Putamen (tissue), 1 donor: ENCODE results near the gene LRP1B.
"Not testable (repeated sequence)": the region's sequence is repeated elsewhere in the genome, so short reads cannot be mapped to it uniquely, and the experiment has no call there.

Source experiments
- DNase-seq: peaks from one replicate; pipeline ENCODE4 v3.0.0-alpha.2; 2016; ENCODE audit warnings: low spot score

Gene LRP1B

GRCh38 chr2:141316103-141316502 lies 814.7 kb downstream of the LRP1B start:
- DNase-seq = no peak

DNA sequence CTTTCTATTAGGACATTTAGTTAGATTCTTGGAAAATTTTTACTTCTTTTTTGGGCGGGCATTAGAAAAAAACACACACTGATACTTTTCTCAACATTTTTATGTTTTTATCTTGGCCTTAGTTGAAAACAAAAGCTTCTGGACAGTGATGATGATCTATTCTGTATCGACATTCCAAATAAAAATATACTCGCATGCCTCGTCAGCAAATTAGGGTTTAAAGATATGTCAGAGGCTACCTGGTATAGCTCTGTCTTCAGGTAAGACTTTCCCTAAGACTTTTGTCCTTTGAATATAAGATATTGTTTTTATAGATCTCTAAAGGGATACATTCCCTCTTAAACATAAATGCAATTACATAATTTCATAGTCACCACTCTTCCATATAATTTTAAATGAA lies 816.8 kb downstream of the LRP1B start:
- DNase-seq = no peak

- DNase-seq = no peak
These were observed 819.4 kb downstream of the LRP1B start for GRCh38 chr2:141311430-141311829.

DNA sequence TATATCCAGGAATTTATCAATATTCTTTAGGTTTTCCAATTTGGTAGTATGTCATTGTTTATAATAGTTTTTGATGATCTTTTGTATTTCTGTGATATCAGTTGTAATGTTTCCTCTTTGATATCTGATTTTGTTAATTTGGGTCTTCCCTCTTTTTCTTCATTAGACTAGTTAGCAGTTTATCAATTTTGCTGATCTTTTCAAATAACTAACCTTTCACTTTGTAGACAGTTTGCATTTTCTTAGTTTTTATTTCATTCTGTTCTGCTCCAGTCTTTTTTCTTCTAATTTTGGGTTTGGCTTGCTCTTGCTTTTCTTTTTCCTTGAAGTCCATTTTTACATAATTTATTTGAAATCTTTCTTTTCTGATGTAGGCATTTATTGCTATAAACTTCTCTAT lies 824.4 kb downstream of the LRP1B start:
- no peak for DNase-seq

- DNase-seq = no peak
These were observed 829.3 kb downstream of the LRP1B start for GRCh38 chr2:141301551-141301950.

DNA sequence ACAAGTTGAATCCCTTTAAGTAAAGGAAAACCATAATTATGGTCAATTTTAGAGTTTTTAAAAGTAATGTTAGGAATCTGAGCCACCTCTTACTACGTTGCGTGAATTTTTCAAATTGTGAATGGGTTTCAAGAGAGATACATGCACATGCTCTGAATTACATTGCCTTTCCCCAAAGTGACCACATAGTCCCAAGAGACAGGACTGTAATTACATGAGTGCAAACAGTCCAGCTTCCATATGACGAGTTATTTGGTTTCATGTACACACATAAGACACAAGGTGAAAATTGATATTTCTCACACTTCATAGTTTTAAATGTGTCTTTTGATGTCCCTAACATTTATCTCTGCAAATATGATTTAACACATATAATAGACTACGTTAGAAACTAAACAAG lies 850.8 kb downstream of the LRP1B start:
- DNase-seq = no peak

DNA sequence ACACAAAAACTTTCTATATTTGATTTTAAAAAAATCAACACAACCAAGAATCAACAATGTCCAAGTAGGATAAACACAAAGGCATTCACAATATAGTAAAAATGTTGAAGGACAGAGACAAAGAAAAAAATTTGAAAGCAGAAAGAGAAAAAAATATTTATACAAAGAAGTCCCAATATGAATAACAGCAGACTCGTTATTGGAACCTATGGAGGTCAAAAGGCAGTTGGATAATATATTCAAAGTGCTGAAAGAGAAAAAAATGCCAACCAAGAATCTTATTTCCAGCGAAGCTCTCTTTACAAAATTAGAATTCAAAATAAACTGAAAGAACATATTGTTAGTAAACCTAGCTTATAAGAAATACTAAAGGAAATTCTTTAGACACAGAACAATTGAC lies 859.5 kb downstream of the LRP1B start:
- DNase-seq = no peak

DNA sequence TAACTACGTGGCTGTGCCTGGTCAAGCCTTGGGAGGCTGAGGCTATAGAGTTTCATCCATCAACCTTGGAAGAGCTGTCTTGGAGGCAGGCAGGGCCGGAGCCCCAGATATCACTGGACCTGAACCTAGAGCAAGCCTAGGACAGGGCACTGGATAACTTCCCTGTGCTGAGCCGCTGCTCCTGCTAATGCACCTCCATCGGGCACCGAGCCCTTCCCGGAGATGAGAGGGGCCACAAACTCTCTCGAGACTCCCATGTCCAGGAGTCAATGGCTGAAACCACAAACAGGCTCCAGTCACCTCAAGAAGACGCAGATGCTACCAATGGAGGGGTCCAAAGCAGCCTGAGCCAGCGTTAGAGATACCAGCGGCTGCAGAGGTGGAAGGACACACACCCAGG lies 866.0 kb downstream of the LRP1B start:
- no peak for DNase-seq

- no peak for DNase-seq
These were observed 869.9 kb downstream of the LRP1B start for GRCh38 chr2:141260911-141261310.

- DNase-seq = no peak
These were observed 871.1 kb downstream of the LRP1B start for GRCh38 chr2:141259683-141260082.

GRCh38 chr2:141242008-141242407 lies 888.8 kb downstream of the LRP1B start:
- DNase-seq = no peak

GRCh38 chr2:141226560-141226959 lies 904.3 kb downstream of the LRP1B start:
- no peak for DNase-seq

DNA sequence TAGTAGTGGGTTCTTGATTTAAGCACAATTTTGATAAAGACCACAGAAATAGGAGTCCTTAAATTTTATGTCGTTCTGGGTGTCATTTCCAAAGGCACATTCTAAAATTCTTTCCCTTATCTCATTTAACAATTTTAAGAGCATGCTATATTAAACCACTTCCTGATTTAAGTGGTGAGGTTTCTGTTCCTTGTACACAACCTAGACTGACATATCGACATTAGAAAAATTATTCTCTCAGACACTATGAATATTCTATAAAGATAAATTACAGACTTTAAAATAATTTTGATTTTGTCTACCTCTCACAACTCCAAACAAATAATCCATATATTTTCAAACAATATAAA lies 923.8 kb downstream of the LRP1B start:
- DNase-seq = no peak

DNA sequence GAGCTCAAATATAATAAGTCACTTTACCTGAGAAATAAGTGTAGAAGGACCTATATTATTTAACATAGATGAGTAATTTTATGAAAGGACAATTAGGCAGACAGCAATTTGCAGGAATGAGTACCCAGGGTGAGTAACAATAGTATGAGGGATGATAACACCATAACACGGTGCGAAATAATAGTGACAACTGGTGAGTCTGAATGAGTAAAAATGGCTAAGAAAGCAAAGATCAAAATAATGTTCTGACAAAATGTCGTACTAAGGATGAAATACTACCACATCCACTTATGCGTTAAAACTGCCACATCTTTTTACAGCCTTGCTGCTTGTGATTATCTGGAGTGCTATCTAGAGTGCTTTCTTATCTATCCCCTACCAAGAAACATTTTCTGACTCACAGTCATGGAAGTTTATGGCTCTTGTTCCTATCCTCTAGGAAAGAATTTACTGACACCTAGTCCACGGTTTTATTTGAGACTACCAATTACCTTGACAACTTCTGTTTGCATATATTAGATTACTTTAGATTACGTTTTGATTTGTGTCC lies 929.7 kb downstream of the LRP1B start:
- DNase-seq = no peak

DNA sequence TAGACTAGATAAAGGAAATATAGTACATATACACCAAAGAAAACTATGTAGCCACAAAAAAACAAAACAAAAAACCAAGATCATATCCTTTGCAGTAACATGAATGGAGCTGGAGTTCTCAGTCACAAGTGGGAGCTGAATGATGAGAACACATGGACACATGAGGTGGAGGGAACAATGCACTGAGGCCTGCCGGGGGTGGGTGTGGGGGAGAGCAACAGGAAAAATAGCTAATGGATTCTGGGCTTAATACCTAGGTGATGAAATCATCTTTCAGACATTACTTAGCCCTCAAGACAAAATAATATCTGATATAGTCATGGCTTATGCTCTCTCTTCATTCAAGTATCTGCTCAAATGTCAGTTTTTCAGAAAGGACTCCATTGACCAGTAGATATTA lies 930.6 kb downstream of the LRP1B start:
- DNase-seq = no peak

GRCh38 chr2:141199711-141200110 lies 931.1 kb downstream of the LRP1B start:
- DNase-seq = no peak

DNA sequence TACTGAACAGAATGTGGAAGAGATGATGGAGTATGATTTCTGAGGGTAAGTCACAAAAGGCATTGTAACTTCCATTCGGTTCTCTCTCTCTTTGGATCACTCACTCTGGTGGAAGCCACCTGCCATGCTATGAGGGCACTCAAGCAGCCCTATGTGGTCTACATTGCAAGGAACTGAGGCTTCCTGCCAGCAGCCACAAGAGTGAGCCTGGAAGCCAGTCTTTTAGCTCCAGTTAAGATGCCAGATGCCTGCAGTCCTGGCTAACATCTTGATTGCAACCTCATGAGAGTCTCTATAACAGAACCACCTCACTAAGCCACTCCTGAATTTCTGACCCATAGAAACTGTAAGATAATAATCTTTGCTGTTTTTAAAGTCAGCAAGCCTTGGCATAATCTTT lies 935.7 kb downstream of the LRP1B start:
- no peak for DNase-seq

GRCh38 chr2:141187075-141187439 lies 943.8 kb downstream of the LRP1B start:
- DNase-seq = no peak

DNA sequence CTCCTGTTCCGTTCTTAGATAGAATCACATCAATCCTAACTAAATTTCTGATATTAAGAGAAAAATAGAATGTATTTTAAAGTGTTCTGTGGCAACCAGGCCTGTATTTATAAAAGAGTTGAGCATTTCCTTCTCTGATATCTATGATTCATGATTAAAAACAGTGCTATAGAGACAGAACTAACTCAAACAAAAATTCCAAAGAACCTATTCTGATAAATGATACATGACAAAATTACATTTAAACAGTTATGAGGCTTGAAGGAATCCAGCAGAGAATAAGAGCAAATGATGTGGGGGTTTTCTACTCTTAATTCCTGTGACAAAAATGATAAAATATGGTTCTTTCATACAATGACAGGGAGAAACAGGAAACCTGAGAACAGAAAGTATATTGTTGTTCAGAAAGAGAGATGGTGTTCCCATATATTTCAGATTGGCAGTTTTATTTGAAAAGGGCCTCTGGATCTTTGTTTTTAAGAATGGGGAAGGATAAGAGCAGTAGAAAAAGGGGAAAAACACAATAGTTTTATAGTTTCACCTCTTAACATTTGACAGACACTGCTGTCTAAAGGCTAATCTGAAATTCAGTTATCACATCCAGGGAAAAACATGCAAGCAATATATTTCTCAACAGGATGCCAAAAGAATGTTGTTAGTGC lies 944.3 kb downstream of the LRP1B start:
- DNase-seq = no peak

GRCh38 chr2:141182246-141182645 lies 948.6 kb downstream of the LRP1B start:
- DNase-seq = no peak

- DNase-seq = not testable (repeated sequence)
These were observed 961.7 kb downstream of the LRP1B start for GRCh38 chr2:141169117-141169516.

- DNase-seq = no peak
These were observed 968.5 kb downstream of the LRP1B start for GRCh38 chr2:141162314-141162713.

DNA sequence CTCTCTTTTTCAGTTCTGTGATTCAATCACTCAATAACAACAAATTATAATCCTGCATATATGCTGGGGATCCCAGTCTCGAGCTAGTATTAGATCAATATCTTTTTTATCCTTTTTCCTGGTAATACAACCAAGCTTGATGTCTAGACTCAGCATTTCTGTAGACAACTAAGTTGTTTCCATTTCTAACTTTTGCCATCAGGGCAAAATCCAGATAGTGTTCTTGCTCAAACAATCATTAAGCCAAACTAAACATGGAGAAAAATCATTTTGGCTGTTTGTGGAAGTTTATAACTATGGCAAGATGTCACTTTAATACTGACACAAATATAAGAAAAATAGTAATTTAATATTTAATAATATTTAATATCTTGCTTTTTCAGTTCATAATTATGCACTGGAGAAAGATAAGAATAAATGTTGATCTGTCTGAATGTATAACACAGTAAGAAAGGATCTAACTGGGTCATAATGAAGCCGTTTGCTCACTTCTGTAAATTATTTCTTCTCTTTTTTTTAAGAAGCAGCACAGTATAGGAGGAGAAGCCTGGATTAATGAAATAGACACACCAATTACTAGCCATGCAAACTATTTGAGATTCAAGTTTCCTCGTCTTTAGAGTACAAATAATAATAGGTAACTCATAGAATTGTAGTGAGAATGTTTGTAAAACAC lies 979.1 kb downstream of the LRP1B start:
- no peak for DNase-seq

DNA sequence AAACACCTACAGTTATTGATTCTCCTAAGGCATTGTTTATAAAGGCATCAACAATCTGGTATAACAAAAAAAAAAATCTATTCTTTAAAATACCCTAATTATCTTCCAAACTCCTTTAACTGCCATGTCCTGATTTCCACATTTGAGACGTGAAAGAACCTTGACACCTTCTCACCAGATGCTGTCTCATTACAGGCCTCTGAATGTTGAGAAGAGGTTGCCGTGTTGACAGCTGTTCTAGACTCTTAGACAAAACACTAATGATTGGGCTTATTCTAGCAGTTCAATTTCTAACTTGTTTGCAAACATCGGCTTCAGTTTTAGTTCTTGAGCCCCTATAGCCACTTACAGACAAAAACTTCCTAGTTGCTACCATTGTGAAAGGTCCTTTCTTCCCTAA lies 988.8 kb downstream of the LRP1B start:
- no peak for DNase-seq
